Measurements from ENCODE around the gene NTHL1.

Gene NTHL1

GRCh38 chr16:2062801-2063200 is 15.2 kb upstream of the NTHL1 start:
- DNase-seq, result no peak

GRCh38 chr16:2061526-2061925 is 13.9 kb upstream of the NTHL1 start:
- DNase-seq, result no peak

- no peak for DNase-seq
Measured at GRCh38 chr16:2061023-2061422, 13.4 kb upstream of the NTHL1 start.

- DNase-seq, result no peak
Measured at GRCh38 chr16:2060346-2060745, 12.7 kb upstream of the NTHL1 start.

- DNase-seq, result no peak
Measured at GRCh38 chr16:2058872-2059271, 11.2 kb upstream of the NTHL1 start.

GRCh38 chr16:2058420-2058819 is 10.8 kb upstream of the NTHL1 start:
- DNase-seq, result no peak

GRCh38 chr16:2057438-2057837 is 9.8 kb upstream of the NTHL1 start:
- no peak for DNase-seq

GRCh38 chr16:2056681-2057407 is 9.2 kb upstream of the NTHL1 start:
- no peak for DNase-seq

- no peak for DNase-seq
Measured at GRCh38 chr16:2056077-2056476, 8.4 kb upstream of the NTHL1 start.

GRCh38 chr16:2054543-2055245 is 7.1 kb upstream of the NTHL1 start:
- DNase-seq, result no peak

GRCh38 chr16:2053897-2054296 is 6.3 kb upstream of the NTHL1 start:
- no peak for DNase-seq

GRCh38 chr16:2053211-2053610 is 5.6 kb upstream of the NTHL1 start:
- no peak for DNase-seq

- DNase-seq, result no peak
Measured at GRCh38 chr16:2048116-2048543, 496 bp upstream of the NTHL1 start.

- DNase-seq, result no peak
Measured at GRCh38 chr16:2046893-2047329, 723 bp downstream of the NTHL1 start.

GRCh38 chr16:2045965-2046892 is 1.4 kb downstream of the NTHL1 start:
- no peak for DNase-seq

GRCh38 chr16:2044541-2044940 is 3.1 kb downstream of the NTHL1 start:
- no peak for DNase-seq

- no peak for DNase-seq
Measured at GRCh38 chr16:2043667-2044451, 3.8 kb downstream of the NTHL1 start.

- DNase-seq, result no peak
Measured at GRCh38 chr16:2042986-2043666, 4.5 kb downstream of the NTHL1 start.

GRCh38 chr16:2042171-2042985 is 5.3 kb downstream of the NTHL1 start:
- no peak for DNase-seq

- no peak for DNase-seq
Measured at GRCh38 chr16:2040787-2041522, 6.7 kb downstream of the NTHL1 start.
